K562 (cell line): Measurements from ENCODE around the gene SLC18B1. TPM values are rescaled to one million over a fixed set of nuclear protein-coding genes. Genes with fewer than 3 reads are reported as not detected.
A peak's percentile ranks its signal among the peaks of the same experiment; 100 is the strongest.

ENCODE experiments used
- ATAC-seq: fragments of 200-7000 bp; cut with Tn5 transposase; 3 replicates; pipeline ENCODE4 v1.9.1; 2020; ENCODE audit warnings: moderate library complexity
- BruUV-seq: library from RNA; stranded (reverse); fragments of 400-500 nt; replicated peaks from 2 replicates; lab custom pipeline; 2021; lab: Mats Ljungman, UMichigan
- CTCF ChIA-PET: fragments of 300-600 bp; formaldehyde crosslinking; extraction: SDS; loops from one replicate; lab custom pipeline; 2021; ENCODE audit warnings: low intra/inter-chr PET ratio; lab: Yijun Ruan, JAX
- POLR2A ChIA-PET: fragments of 300-600, 350-650 bp; sonication (Branson Sonifier 250); formaldehyde crosslinking; extraction: SDS; loops from one replicate; lab custom pipeline; 2021; ENCODE audit warnings: antibody characterized with exemption, inconsistent platforms; lab: Yijun Ruan, JAX
- DNase-seq, 4 experiments: peaks; one replicate each; pipeline versions ENCODE4 v3.0.0 to v3.0.0-alpha.2; 2011 to 2018; ENCODE audit warnings: low spot score in 3 of 4, mixed read lengths in 3 of 4; ENCODE audit errors: extremely low read depth in 1 of 4
- FAIRE-seq: peaks from 2 replicates; lab custom pipeline; 2011; peaks lifted over from hg19 to GRCh38; lab: Jason Lieb, UNC
- H2AFZ ChIP-seq: 2 replicates; pipeline ENCODE4 v1.6.0; 2011; ENCODE audit warnings: low read depth, low read length, control low read depth, inconsistent platforms
- H3K27ac ChIP-seq: fragments of 200-600 bp; 3 replicates; pipeline ENCODE4 v1.8.0; 2011; ENCODE audit warnings: low read depth, mild to moderate bottlenecking, control low read depth, inconsistent platforms, low read length, moderate library complexity, mixed read lengths; ENCODE audit errors: extremely low read depth
- H3K27me3 ChIP-seq, 2 experiments: fragments of 300-600 bp in 1 of 2; 2 replicates in 1 of 2; 3 replicates in 1 of 2; pipeline versions ENCODE4 v1.6.0 to v1.8.0; 2011; ENCODE audit warnings: inconsistent platforms in 2 of 2, low read length in 2 of 2, mild to moderate bottlenecking in 1 of 2, mixed read lengths in 1 of 2, moderate library complexity in 1 of 2; ENCODE audit not compliant: control insufficient read depth in 2 of 2, insufficient read depth in 2 of 2
- H3K36me3 ChIP-seq: fragments of 300-600 bp; 3 replicates; pipeline ENCODE4 v1.8.0; 2011; ENCODE audit warnings: mild to moderate bottlenecking, low read length, inconsistent platforms; ENCODE audit not compliant: control insufficient read depth, insufficient read depth
- H3K4me1 ChIP-seq, 2 experiments: fragments of 200-600 bp in 1 of 2; replicated peaks in 1 of 2; 2 replicates in 1 of 2; 3 replicates in 1 of 2; pipeline versions ENCODE4 v1.5.1 to v1.8.0; 2011; ENCODE audit warnings: inconsistent platforms in 2 of 2, low read length in 2 of 2, mild to moderate bottlenecking in 1 of 2, mixed read lengths in 1 of 2, moderate library complexity in 1 of 2; ENCODE audit not compliant: control insufficient read depth in 2 of 2, insufficient read depth in 2 of 2
- H3K4me2 ChIP-seq: 2 replicates; pipeline ENCODE4 v1.6.1; 2011; ENCODE audit warnings: low read length, control low read depth, inconsistent platforms, mixed read lengths; ENCODE audit not compliant: insufficient read depth
- H3K4me3 ChIP-seq: fragments of 200-600 bp; sonication (generic), shearing (Covaris generic); 2 replicates; pipeline ENCODE4 v1.5.1; 2016; ENCODE audit warnings: control low read depth, inconsistent platforms
- H3K79me2 ChIP-seq: fragments of 200-600 bp; 3 replicates; pipeline ENCODE4 v1.8.0; 2011; ENCODE audit warnings: low read length, inconsistent platforms; ENCODE audit not compliant: control insufficient read depth, insufficient read depth
- H3K9ac ChIP-seq, 2 experiments: 2 replicates each; pipeline versions ENCODE4 v1.6.0 to v1.6.1; 2011; ENCODE audit warnings: low read depth in 2 of 2, low read length in 2 of 2, control low read depth in 1 of 2, inconsistent platforms in 1 of 2, mild to moderate bottlenecking in 1 of 2, mixed read lengths in 1 of 2; ENCODE audit not compliant: insufficient read depth in 1 of 2
- H3K9me1 ChIP-seq: one replicate; pipeline ENCODE4 v1.6.0; 2011; ENCODE audit warnings: inconsistent platforms, mild to moderate bottlenecking, low read length, moderate library complexity; ENCODE audit not compliant: control insufficient read depth, insufficient read depth
- H3K9me3 ChIP-seq: replicated peaks from 2 replicates; pipeline ENCODE4 v1.5.1; 2011; ENCODE audit warnings: low read depth, low read length, inconsistent platforms; ENCODE audit not compliant: control insufficient read depth, insufficient read depth
- H4K20me1 ChIP-seq: replicated peaks from 2 replicates; pipeline ENCODE4 v1.6.1; 2011; ENCODE audit warnings: low read length, inconsistent platforms, mixed read lengths; ENCODE audit not compliant: control insufficient read depth, insufficient read depth
- CLOCK ChIP-seq: fragments of 250-450 bp; sonication (Bioruptor Pico); IDR thresholded peaks from 2 replicates; pipeline ENCODE4 v1.4.0; 2020; ENCODE audit warnings: mild to moderate bottlenecking, moderate library complexity, borderline replicate concordance
- HDAC1 ChIP-seq, 2 experiments: fragments of 450-650 bp; IDR thresholded peaks; 2 replicates each; pipeline ENCODE4 v1.6.1; 2016 to 2017; ENCODE audit warnings: inconsistent platforms in 1 of 2, mild to moderate bottlenecking in 1 of 2, moderate library complexity in 1 of 2
- HMBOX1 ChIP-seq: sonication (generic); IDR thresholded peaks from 2 replicates; pipeline ENCODE4 v1.6.1; 2016
- MGA ChIP-seq: fragments of 450-650 bp; IDR thresholded peaks from 2 replicates; pipeline ENCODE4 v1.6.1; 2016; ENCODE audit warnings: mild to moderate bottlenecking, moderate library complexity
- TRIM24 ChIP-seq, 2 experiments: fragments of 450-650 bp; IDR thresholded peaks; 2 replicates each; pipeline ENCODE4 v1.6.1; 2016
- ZC3H4 ChIP-seq: sonication (generic); formaldehyde crosslinking; IDR thresholded peaks from 2 replicates; pipeline ENCODE4 v1.9.0; 2021; ENCODE audit warnings: missing genetic modification reagents, borderline replicate concordance
- ZNF589 ChIP-seq: fragments of 200-800 bp; sonication (Bioruptor generic); IDR thresholded peaks from 2 replicates; pipeline ENCODE4 v1.6.1; 2016; ENCODE audit warnings: low read depth, missing genetic modification characterization, missing compliant biosample characterization
- WGBS: fragments of 100-300 bp; shearing (Covaris generic); methylation state at CpG from one replicate; pipeline ENCODE4 v1.1.6; 2016; ENCODE audit warnings: low coverage, mixed read lengths; ENCODE audit not compliant: insufficient coverage; ENCODE audit errors: missing lambda C conversion rate; 5-methylcytosine and 5-hydroxymethylcytosine counted together
- in situ Hi-C: fragments of 300-500 bp; cut with MboI; formaldehyde crosslinking; loops from 4 replicates; pipeline ENCODE4 v1.15.0; 2018; ENCODE audit warnings: inconsistent platforms, mixed read lengths
- intact Hi-C: fragments of 100-400 bp; cut with micrococcal nuclease; formaldehyde crosslinking; loops from 2 replicates; pipeline ENCODE4 v1.14.2; 2022
- polyA plus RNA-seq, 8 experiments: library from polyadenylated mRNA; depleted of rRNA in 4 of 8; stranded (reverse) in 5 of 8; unstranded in 3 of 8; fragments of >200 nt; fragmentation: Nextera tagmentation in 2 of 8; fragmentation: Illumina TruSeq in 1 of 8; extraction: Ambion mirVana in 2 of 8; extraction: Trizol in 1 of 8; gene quantifications; 2 replicates each; pipeline versions ENCODE4 v1.2.1 to v1.2.3, GENCODE V29; 2011 to 2014; ENCODE audit warnings: inconsistent platforms in 1 of 8, missing spikeins in 1 of 8
- total RNA-seq, 7 experiments: library from RNA; depleted of rRNA in 6 of 7; stranded (reverse); fragments of >200 nt in 6 of 7; fragmentation: Illumina TruSeq in 2 of 7; extraction: Trizol in 2 of 7; gene quantifications; 2 replicates each; pipeline versions ENCODE4 v1.2.1 to v1.2.3, GENCODE V29; 2011 to 2021; ENCODE audit warnings: low replicate concordance in 1 of 7

The SLC18B1 gene
- total and polyA plus RNA-seq, 9 of the 15 experiments (the other 6 are each of a cell fraction or from before 2014, with no cell fraction given): 10.4 to 49.1 (median 32.0) TPM

- ATAC-seq: no peak; the same call in 2 of the 3 replicates
- H2AFZ ChIP-seq: no peak overlapping the region
- intact Hi-C loops: no loop called here
- TF ChIP-seq ZC3H4 (CRISPR knock-in tag) (no peak), CLOCK (CRISPR knock-in tag) (no peak), HMBOX1 (no peak), HDAC1 (IDR thresholded peaks at IDR 0.05) (no peak), TRIM24 (IDR thresholded peaks at IDR 0.05) (peak; percentile 72 to 77; a peak in 2 of 4 replicates), MGA (no peak), ZNF589 (CRISPR knock-in tag) (0 out of 2 replicates have a peak, but pooled peaks have one; percentile 34)
These were observed 49.3 kb downstream of the SLC18B1 start for GRCh38 chr6:132749111-132749510.

More at GRCh38 chr6:132749111-132749510, 49.3 kb downstream of the SLC18B1 start:
- no peaks in the 10 kb centered on the region for H3K9me3 ChIP-seq
- H3K4me2 ChIP-seq: no peak overlapping the region
- no peaks in the 10 kb centered on the region for H3K4me1 ChIP-seq
- H4K20me1 ChIP-seq: no peaks in the 10 kb centered on the region
- H3K9ac ChIP-seq: no peak overlapping the region
- H3K27ac ChIP-seq: no peak overlapping the region
- no peaks in the 10 kb centered on the region for H3K9me1 ChIP-seq
- DNase-seq (no peak), FAIRE-seq (no peak)
- no peaks in the 10 kb centered on the region for H3K79me2 ChIP-seq
- 1% methylated on average over 4 of the region's 4 CpGs for WGBS
- ChIA-PET POLR2A (interaction anchor here (0.9 to 1.3 kb wide), 2 partner anchors 8 to 65 kb away, joined by 3 to 4 read pairs; partner anchors contain the start of gene RPS12), CTCF (no interaction called here)
- BruUV-seq: no TSS peak
- in situ Hi-C loops: no loop called here
- no peak overlapping the region for H3K4me3 ChIP-seq
- peaks cover 0 to 2% of the 10 kb centered on the region in 2 experiments; a peak in 2 of 5 replicates for H3K27me3 ChIP-seq
- no peaks in the 10 kb centered on the region for H3K36me3 ChIP-seq
